Measurements from ENCODE around the gene DYNAP. TPM values are rescaled to one million over a fixed set of nuclear protein-coding genes. Genes with fewer than 3 reads are reported as not detected.

The DYNAP gene
- total RNA-seq, 1 donor = not detected

DNA sequence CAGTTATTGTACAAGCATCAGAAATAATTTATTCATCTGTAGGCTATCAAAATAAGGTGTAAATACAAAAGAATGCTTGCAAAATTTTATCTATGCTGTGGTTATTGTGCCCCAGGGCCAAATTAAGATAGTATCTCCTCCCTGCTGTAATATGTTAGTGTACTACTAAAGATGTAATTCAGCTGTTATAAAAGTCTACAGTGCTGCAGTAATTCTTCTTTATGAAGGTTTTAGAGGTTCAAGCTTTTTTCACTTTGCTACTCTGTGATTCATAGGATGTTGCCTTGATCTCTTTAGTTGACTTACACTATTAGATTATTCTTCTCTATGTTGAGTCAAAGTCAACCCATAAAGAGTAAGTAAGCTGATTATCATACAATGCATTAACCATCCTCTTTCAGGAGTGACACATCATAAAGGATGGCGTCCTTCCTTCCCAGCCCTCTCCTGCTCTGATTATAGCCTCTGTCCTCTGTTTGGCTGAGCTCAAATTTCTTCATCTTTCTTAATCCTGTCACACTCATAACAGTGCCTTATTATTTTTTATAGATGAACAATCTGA is 29.3 kb upstream of the DYNAP start:
- no peak overlapping the region for H3K4me3 ChIP-seq (ENCODE audit: low read depth, low read length)
- no peak for DNase-seq (ENCODE audit: low read depth)
- TF ChIP-seq, protein P1, sequence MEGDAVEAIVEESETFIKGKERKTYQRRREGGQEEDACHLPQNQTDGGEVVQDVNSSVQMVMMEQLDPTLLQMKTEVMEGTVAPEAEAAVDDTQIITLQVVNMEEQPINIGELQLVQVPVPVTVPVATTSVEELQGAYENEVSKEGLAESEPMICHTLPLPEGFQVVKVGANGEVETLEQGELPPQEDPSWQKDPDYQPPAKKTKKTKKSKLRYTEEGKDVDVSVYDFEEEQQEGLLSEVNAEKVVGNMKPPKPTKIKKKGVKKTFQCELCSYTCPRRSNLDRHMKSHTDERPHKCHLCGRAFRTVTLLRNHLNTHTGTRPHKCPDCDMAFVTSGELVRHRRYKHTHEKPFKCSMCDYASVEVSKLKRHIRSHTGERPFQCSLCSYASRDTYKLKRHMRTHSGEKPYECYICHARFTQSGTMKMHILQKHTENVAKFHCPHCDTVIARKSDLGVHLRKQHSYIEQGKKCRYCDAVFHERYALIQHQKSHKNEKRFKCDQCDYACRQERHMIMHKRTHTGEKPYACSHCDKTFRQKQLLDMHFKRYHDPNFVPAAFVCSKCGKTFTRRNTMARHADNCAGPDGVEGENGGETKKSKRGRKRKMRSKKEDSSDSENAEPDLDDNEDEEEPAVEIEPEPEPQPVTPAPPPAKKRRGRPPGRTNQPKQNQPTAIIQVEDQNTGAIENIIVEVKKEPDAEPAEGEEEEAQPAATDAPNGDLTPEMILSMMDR (IDR thresholded peaks at IDR 0.05; ENCODE audit: insufficient read depth, low read depth, low read length) = no peak

DNA sequence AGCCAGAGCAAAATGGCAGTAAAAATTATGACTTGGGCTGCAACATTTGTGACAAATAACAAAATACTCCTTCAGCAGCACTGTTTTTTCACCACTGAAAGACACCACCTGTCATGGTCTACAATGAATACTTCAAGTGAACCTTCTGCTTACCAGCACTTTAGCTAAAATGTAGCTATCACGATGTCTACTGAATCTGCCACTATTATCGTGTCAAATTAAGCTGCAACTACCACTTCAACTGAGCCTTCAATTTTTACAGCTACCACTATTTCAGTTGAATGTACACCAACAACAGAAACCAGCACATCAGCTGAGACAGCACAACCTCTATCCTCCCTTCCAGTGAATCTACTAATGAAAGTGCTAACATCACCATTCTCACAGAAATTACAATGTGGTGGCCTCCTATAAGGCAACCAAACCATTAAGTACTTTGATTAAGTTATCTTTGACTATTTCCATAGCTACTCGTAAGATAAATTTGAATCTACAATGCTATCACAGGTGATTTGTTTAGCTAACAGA is 10.8 kb upstream of the DYNAP start:
- DNase-seq (ENCODE audit: low read depth) = no peak
- TF ChIP-seq, protein P1 (IDR thresholded peaks at IDR 0.05; ENCODE audit: insufficient read depth, low read depth, low read length) = no peak
- no peak overlapping the region for H3K4me3 ChIP-seq (ENCODE audit: low read depth, low read length)

DNA sequence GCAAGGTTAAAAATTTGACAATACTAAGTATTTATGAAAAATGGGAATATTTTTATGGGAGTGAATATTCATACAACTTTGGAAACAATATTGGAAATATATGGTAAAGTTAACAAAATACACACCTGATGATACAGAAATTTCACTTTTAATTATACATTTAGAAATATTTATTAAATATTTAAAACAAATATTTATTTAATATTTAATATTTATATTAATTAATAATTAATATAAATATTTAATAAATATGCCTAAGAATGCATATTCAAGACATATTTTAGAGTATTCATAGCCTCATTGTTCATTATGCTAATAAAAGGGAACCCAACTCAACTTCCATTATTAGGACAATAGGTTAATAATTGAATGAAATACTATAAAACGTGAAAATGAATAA is 7.0 kb upstream of the DYNAP start:
- TF ChIP-seq, protein P1 (IDR thresholded peaks at IDR 0.05; ENCODE audit: insufficient read depth, low read depth, low read length) = no peak
- DNase-seq (ENCODE audit: low read depth) = no peak
- no peak overlapping the region for H3K4me3 ChIP-seq (ENCODE audit: low read depth, low read length)

DNA sequence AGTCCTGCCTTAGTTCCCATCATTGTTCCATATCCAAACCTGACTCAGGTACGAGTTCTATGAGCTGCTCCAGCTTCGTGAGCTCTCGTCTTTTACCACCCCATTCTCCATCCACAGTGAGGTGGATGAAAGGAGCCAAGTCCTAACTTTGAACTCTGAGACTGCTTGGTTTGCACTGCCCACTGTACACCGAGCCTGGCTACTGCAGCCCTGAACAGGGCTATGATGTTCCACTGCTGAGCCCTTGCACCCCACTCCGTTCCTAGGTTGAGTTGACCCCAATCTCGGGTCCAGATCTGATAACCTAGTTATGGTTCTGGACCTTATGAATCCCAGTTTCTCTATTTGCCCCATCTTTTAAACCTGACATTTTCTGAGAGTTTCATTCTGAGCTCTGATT is 5.3 kb upstream of the DYNAP start:
- no peak overlapping the region for H3K4me3 ChIP-seq (ENCODE audit: low read depth, low read length)
- DNase-seq (ENCODE audit: low read depth) = no peak
- TF ChIP-seq, protein P1 (IDR thresholded peaks at IDR 0.05; ENCODE audit: insufficient read depth, low read depth, low read length) = no peak

- H3K4me3 ChIP-seq (ENCODE audit: low read depth, low read length) = no peak overlapping the region
- DNase-seq (ENCODE audit: low read depth) = no peak
- TF ChIP-seq, protein P1 (IDR thresholded peaks at IDR 0.05; ENCODE audit: insufficient read depth, low read depth, low read length) = no peak
Measured at GRCh38 chr18:54604211-54604610, 13.2 kb downstream of the DYNAP start.

DNA sequence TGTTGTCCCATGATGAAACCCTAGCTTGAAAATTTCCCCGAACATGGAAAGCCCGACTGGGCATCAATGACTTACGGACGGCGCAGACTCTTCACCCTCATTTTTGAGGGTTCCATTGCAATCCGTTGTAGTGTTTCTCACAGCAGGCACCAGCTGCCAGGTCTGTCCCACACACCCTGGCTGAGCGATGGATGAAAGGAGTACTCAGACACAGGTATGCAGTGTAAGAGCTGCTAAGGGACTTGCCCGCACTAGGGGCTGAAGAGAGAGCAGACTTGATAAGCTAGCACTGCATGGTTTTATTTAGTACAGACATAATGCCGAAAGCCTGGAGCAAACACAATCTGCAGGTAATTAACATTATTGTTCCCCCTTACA is 15.8 kb downstream of the DYNAP start:
- TF ChIP-seq, protein P1 (IDR thresholded peaks at IDR 0.05; ENCODE audit: insufficient read depth, low read depth, low read length) = no peak
- DNase-seq (ENCODE audit: low read depth) = no peak
- no peak overlapping the region for H3K4me3 ChIP-seq (ENCODE audit: low read depth, low read length)
